ENCODE data around the gene IRAG1.

Gene IRAG1

GRCh38 chr11:10693509-10694081, at the start of gene IRAG1:
Gene IRAG1, minus strand, starts transcription at chr11:10693755. Its CDS starts 153 bp downstream, at chr11:10693602.
- no peak for DNase-seq

GRCh38 chr11:10742460-10743208, 49.1 kb upstream of the IRAG1 start:
- DNase-seq: peak; percentile 19

- DNase-seq: peak; percentile 86
Observed at GRCh38 chr11:10735481-10736475, 42.2 kb upstream of the IRAG1 start.

GRCh38 chr11:10731064-10731680, 37.6 kb upstream of the IRAG1 start:
- no peak for DNase-seq

GRCh38 chr11:10730151-10730550, 36.6 kb upstream of the IRAG1 start:
- no peak for DNase-seq

- DNase-seq: no peak
Observed at GRCh38 chr11:10728789-10729472, 35.4 kb upstream of the IRAG1 start.

GRCh38 chr11:10728154-10728553, 34.6 kb upstream of the IRAG1 start:
- DNase-seq: no peak

GRCh38 chr11:10727146-10727851, 33.7 kb upstream of the IRAG1 start:
- no peak for DNase-seq

GRCh38 chr11:10725907-10726253, 32.3 kb upstream of the IRAG1 start:
- no peak for DNase-seq

- no peak for DNase-seq
Observed at GRCh38 chr11:10725114-10725906, 31.8 kb upstream of the IRAG1 start.

GRCh38 chr11:10722307-10722706, 28.8 kb upstream of the IRAG1 start:
- no peak for DNase-seq

GRCh38 chr11:10720881-10721376, 27.4 kb upstream of the IRAG1 start:
- no peak for DNase-seq

GRCh38 chr11:10719616-10720015, 26.1 kb upstream of the IRAG1 start:
- DNase-seq: no peak

GRCh38 chr11:10716543-10717259, 23.1 kb upstream of the IRAG1 start:
- no peak for DNase-seq

- DNase-seq: no peak
Observed at GRCh38 chr11:10716122-10716521, 22.6 kb upstream of the IRAG1 start.

- DNase-seq: no peak
Observed at GRCh38 chr11:10715571-10715970, 22.0 kb upstream of the IRAG1 start.

- no peak for DNase-seq
Observed at GRCh38 chr11:10709299-10710086, 15.9 kb upstream of the IRAG1 start.

GRCh38 chr11:10708131-10708530, 14.6 kb upstream of the IRAG1 start:
- DNase-seq: no peak

GRCh38 chr11:10701982-10702381, 8.4 kb upstream of the IRAG1 start:
- DNase-seq: no peak
